ENCODE data around the gene TM4SF18.
A peak's percentile ranks its signal among the peaks of the same experiment; 100 is the strongest.

- peak; percentile 43 for TF ChIP-seq YY1 (IDR thresholded peaks at IDR 0.05; ENCODE audit: extremely low read depth, insufficient replicate concordance, low read depth, low read length)
- TF ChIP-seq CTCF (IDR thresholded peaks at IDR 0.05 in 2 of 3, conservative IDR thresholded peaks at IDR 0.05 in 1 of 3; ENCODE audit: borderline replicate concordance in 1 of 3, insufficient read depth in 1 of 3, low read depth in 2 of 3, low read length in 2 of 3) = peak; percentile 79 to 86 (median 84)
Measured at GRCh38 chr3:149352556-149352955, 19.1 kb upstream of the TM4SF18 start.

All from HCT116 (cell line).